ENCODE measurements around the gene SMC6.

SMC6 gene

DNA sequence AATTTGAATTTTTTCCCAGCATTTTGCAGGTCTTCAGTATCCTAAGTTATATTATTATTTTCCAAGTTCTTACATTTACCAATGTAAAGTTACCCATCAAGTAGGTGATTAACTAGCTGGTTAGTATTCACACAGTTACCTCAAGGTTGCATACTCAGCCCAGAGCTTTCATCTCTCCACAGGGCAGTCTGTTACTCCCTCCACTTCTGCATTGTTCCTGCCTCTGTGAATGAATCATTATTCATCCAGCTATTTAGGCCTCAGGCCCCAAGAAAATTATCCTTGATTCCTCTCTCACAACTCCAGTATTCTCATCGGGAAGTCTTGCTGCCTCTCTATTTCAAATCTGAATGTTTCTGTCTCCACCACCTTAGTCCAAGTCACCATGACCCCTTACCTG, 92.2 kb downstream of the SMC6 start:
- no peak for DNase-seq
- intact Hi-C loops (cut with DNase I): no loop called here

DNA sequence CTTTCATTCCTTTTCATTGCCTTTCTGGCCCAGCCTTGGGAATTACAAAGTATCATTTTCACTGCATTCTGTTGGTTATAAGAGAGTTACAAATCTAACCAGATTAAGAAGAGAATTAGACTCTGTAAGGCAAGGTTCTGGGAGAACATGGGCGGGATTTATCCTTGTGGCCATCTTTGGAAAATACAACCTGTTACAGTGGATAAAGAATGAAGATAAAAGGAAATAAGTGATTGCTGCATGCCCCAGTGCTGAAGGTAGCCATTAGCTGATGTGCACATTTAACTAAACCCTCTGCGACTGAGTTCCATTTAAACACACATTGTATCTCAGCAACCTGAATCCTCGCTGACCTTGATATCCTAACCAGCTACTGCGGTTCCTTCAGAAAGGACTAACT, 93.4 kb downstream of the SMC6 start:
- intact Hi-C loops (cut with DNase I): no loop called here
- no peak for DNase-seq

DNA sequence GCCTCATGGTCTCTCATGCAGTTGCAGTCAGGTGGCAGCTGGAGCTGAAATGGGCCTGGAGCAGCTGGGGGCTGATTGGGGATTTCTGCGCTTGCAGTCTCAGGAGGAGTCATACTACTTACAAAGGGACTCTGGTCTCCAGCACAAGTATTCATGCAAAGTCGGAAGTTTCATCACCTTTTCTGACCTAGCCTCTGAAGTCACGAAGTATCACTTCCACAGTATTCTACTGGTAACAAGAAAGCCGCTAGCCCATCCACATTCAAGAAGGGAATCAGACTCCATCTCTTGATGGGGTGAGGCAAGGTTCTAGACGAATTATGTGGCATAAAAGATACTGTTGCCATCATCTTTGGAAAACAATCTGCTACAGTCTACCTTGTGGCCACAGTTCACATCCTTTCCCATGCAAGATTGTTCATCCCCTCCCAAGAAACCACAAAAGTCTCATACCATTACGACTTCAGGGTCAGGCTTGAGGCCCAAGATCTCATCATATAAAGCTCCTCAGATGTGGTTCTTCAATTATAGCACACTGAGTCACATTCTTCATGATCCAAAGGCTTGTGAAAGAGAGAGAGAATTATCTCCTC, 95.3 kb downstream of the SMC6 start:
- intact Hi-C loops (cut with DNase I): no loop called here
- no peak for DNase-seq

- no peak for DNase-seq
- intact Hi-C loops (cut with DNase I): no loop called here
Measured at GRCh38 chr2:17657759-17658158, 95.9 kb downstream of the SMC6 start.

GRCh38 chr2:17652681-17653394, 100.8 kb downstream of the SMC6 start:
- intact Hi-C loops (cut with DNase I): no loop called here
- no peak for DNase-seq

DNA sequence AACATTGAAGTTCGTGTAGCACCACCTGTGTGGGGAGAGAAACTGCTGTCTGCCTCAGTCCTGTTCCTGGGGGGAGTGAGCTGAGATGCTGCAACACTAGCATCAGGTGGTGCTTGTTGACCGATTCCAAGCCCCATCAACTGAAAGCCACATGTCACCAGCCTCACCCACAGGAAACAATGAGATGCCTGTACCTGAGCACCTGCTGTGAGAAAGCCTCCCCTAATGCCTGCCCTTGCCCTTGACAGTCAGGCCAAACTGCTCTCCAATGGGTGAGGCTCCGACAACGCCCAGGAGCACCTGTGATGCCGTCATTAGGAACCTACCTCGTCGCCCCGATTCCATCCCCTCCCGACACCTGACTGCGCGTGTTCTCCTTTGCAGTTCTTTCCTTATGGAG, 104.6 kb downstream of the SMC6 start:
- intact Hi-C loops (cut with DNase I): no loop called here

DNA sequence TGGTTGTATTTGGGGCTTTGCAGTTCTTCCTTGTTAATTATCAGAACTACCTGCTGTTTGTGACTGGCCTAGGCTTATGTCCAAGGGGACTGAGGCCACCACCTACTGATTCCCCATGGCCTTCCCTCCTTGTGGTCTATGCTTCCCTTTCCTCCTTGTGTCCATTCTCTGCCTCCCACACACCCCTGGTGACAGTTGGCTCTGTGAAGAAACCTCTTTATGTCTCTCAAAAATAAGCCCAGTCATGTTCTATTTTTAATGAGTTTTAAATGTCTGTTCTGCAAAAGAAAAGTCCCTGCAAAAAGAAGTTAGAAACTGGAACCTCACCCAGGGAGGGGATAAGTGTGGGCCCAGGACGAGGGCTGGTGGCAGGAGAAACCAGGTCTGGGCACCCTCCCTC, 105.0 kb downstream of the SMC6 start:
- no peak for DNase-seq

More for the DNA sequence above, 104.6 kb downstream of the SMC6 start:
- DNase-seq: no peak

GRCh38 chr2:17646838-17647701, 106.5 kb downstream of the SMC6 start:
- intact Hi-C loops (cut with DNase I): no loop called here
- peak in 1 of 42 donors; percentile 37 for DNase-seq

More for the DNA sequence above, 105.0 kb downstream of the SMC6 start:
- intact Hi-C loops (cut with DNase I): no loop called here

DNA sequence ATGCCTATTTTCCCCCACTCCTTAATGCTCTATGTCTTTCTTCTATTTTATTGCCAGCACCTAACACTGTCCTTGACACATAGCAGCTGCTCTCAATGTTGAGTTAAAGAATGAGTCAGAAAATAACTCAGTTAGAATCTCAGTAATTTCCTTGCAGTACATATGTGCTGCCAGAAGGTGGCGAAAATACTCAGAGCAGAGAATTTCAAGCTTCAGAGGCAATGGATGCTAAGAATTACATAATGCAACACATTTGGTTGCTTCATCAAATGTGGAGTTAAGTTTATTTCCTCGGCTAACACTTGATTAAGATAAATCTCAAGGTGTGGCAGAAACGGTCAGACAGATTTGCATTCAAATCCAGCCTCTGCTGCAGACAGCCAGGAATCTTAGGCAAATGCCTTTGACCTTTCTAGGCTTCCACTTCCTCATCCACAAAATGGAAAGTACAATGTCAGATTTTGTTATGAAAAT, 107.5 kb downstream of the SMC6 start:
- peak in 33 of 42 donors; percentile 20 to 88 (median 64) for DNase-seq
- intact Hi-C loops (cut with DNase I): no loop called here

DNA sequence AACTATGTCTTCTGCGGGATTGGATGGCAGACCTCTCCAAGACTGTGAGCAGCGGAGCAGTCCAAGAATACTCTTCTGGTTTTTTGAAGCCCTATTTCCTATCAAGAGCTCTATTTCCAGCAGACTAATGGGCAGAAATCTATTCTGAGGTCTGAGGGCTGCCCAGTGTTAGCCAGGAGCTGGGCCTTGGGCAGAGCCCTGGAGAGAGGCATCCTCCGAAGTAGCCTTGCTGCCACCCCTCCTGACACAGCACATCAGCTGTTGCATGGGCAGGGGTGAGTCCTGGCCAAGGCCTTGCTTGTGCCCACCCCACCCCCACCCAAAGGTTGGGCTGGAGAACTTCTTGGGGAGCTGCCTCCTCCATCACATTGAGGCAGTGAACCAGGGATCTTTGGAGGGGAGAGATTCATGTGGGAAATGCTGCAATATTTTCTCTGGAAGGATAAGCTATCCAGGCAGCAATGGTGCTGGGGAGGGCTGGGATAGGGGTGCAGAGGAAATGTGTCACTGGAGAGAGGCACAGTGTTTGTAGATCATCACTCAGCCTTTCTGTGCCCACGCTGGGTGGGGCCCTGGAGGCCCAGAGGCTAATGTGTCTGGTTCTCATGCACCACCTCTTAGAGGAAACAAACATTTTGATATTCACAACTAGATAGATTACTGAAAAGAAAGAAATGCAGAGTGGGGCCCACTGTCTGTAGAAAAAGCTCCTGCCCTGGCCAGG, 108.5 kb downstream of the SMC6 start:
- intact Hi-C loops (cut with DNase I): loop anchor here (2.0 kb wide), 1 partner anchor 26 kb away; no protein-coding TSS in a partner anchor
- peak in 2 of 42 donors; percentile 33 for DNase-seq

- intact Hi-C loops (cut with DNase I): no loop called here
- DNase-seq: peak in 20 of 42 donors; percentile 23 to 71 (median 46)
Measured at GRCh38 chr2:17643031-17643615, 110.5 kb downstream of the SMC6 start.

GRCh38 chr2:17640406-17640805, 113.2 kb downstream of the SMC6 start:
- intact Hi-C loops (cut with DNase I): no loop called here
- no peak for DNase-seq

DNA sequence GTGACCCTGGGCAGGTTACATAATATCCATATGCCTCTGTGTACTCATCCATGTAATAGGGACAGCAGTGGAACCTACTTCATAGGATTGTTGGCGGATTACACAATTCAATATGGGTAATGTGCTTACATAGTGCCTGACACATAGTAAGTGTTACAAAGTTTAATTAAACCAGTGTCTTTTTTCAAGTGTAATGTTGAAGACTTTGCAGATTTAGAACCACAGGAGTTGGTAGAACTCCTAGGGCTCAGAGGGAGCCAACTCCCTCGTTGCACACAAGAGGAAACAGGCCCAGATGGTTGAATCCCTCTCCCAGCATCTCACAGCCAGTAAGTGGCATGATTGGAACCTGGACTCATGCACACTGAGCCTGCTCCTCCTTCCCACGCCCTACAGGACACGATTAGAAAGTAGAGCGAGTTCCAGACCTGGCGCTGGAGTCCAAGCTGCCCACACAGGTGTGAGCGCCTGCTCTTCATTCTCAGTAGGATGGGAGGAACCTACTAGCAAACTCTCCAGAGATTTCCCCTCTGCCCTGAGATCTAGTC, 115.3 kb downstream of the SMC6 start:
- intact Hi-C loops (cut with DNase I): no loop called here
- no peak for DNase-seq

DNA sequence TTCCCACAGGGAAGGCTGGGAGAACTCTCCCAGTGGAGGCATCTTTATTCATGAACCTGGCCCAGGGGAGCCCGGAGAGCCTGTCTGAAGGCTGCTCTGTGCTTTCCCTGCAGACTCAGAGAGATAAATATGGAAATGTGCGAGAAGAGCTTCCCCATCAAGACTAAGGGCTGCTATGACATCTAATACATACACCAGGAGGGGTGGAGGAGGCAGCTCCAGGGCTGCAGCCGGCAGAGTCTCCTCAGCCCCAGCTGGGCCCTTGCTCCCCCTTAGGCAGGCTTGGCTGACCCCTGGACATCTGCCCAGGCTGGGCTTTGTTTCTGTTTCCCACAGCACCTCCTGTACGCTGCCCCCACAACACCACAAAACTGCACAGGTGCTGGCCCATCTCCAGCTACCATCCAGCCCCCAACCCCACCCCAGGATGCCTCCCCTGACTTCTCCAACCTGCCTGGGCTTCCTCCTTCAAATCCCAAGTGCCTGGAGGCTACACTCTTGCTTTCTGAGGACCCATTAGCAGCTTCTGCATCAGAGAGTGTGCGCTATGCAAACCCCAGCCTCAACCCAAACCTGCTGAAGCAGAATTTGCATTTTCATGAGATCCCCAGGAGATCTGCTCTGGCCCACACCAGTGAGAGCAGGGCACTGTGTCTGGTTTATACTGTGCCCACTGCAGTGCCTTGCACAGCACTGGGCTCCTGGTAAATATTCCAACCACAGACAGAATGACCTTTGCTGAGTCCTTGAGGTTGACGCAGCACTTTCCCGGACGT, 116.3 kb downstream of the SMC6 start:
- no peak for DNase-seq
- intact Hi-C loops (cut with DNase I): no loop called here

- DNase-seq: no peak
- intact Hi-C loops (cut with DNase I): no loop called here
Measured at GRCh38 chr2:17636257-17636656, 117.4 kb downstream of the SMC6 start.

DNA sequence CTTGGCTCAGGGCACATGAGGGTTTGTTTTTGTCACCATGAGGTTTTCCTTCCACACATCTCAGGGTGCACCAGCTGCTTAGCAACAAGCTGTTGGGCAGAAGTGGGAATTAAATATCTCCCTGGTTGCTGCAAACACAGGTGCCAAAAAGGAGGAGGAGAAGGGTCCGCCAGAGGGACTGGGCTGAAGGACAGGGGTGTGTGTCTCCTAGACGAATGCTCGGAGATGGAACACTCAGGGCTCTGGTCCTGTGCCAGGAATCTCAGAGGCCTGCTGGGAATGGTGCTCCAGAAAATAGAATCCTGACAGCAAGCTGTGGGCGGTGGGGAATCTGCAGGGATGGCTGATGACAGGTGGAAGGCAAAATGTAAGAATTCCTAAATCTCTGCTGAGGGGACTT, 118.6 kb downstream of the SMC6 start:
- intact Hi-C loops (cut with DNase I): no loop called here
- DNase-seq: peak in 23 of 42 donors; percentile 15 to 70 (median 40)

DNA sequence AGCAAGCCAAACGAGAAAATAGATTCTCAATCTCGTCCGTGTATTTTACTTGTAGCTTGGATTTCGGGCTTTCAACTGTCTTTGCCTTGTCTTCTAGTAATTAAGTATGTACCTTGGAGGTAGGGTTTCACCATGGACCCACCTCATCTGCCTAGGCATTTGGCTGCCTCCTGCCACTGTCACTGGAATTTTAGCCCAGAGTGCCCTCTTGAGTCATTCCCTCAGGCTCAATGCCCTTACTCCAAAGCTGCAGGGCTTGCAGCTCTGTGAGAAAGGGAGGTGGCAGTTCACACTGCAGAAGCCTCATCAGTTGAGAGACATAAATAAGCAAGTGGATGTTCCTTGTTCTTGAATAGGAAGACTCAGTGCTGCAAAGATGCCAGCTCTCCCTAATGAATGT, 123.5 kb downstream of the SMC6 start:
- no peak for DNase-seq
- intact Hi-C loops (cut with DNase I): no loop called here

Measured in head of caudate nucleus (tissue), 42 donors.